Mammary epithelial cell (primary cell): ENCODE results near the gene BOD1L1.

ENCODE experiments used
- CTCF ChIP-seq, 2 donors: IDR thresholded peaks in 1 of 2; conservative IDR thresholded peaks in 1 of 2; 2 replicates each; pipeline ENCODE4 v1.5.1; 2011 to 2012; ENCODE audit warnings: inconsistent platforms in 2 of 2, low read length in 2 of 2, mild to moderate bottlenecking in 2 of 2, control low read depth in 1 of 2, low read depth in 1 of 2; ENCODE audit not compliant: insufficient read depth in 1 of 2; ENCODE audit errors: extremely low read depth in 1 of 2
- EZH2 ChIP-seq: IDR thresholded peaks from 2 replicates; pipeline ENCODE4 v1.6.1; 2012; ENCODE audit warnings: low read length, inconsistent platforms, borderline replicate concordance

GRCh38 chr4:13543839-13544605 is 83.5 kb downstream of the BOD1L1 start, which contains the start of gene NKX3-2:
- no peak for TF ChIP-seq CTCF (conservative IDR thresholded peaks at IDR 0.05 in 1 of 2, IDR thresholded peaks at IDR 0.05 in 1 of 2; ENCODE audit: extremely low read depth in 1 of 2, insufficient read depth in 1 of 2, low read depth in 1 of 2, low read length in 2 of 2)
- no peak for TF ChIP-seq EZH2
